H1 (cell line): Measurements from ENCODE around the gene LRCH3. TPM values are rescaled to one million over a fixed set of nuclear protein-coding genes. Genes with fewer than 3 reads are reported as not detected.

Experiments
- CTCF ChIA-PET: fragments of 300-600 bp; sonication (Branson Sonifier 250); formaldehyde crosslinking; loops from one replicate; lab custom pipeline; 2021; ENCODE audit not compliant: partially characterized antibody; lab: Charles Lee
- POLR2A ChIA-PET: fragments of 300-600 bp; sonication (Branson Sonifier 250); formaldehyde crosslinking; loops from one replicate; lab custom pipeline; 2021; ENCODE audit warnings: inconsistent platforms; ENCODE audit not compliant: partially characterized antibody; lab: Charles Lee
- DNase-seq, 2 experiments: peaks; one replicate each; pipeline versions ENCODE4 v3.0.0 to v3.0.0-alpha.2; 2010 to 2022; ENCODE audit warnings: low spot score in 2 of 2, low read depth in 1 of 2, mixed read lengths in 1 of 2
- FAIRE-seq: peaks from 2 replicates; lab custom pipeline; 2011; peaks lifted over from hg19 to GRCh38; lab: Jason Lieb, UNC
- H2AFZ ChIP-seq: 2 replicates; pipeline ENCODE4 v1.8.1; 2012; ENCODE audit warnings: low read length, inconsistent platforms
- H2AK5ac ChIP-seq: 2 replicates; pipeline ENCODE4 v1.6.1; 2013; ENCODE audit warnings: low read depth, low read length
- H2BK120ac ChIP-seq: replicated peaks from 2 replicates; pipeline ENCODE3; 2013; ENCODE audit warnings: low read depth, low read length, inconsistent platforms
- H2BK12ac ChIP-seq: 2 replicates; pipeline ENCODE4 v1.6.1; 2013; ENCODE audit warnings: low read depth, low read length
- H2BK15ac ChIP-seq: 2 replicates; pipeline ENCODE4 v1.6.1; 2013; ENCODE audit warnings: low read length
- H2BK20ac ChIP-seq: 2 replicates; pipeline ENCODE4 v1.6.1; 2013; ENCODE audit warnings: low read length
- H2BK5ac ChIP-seq: 2 replicates; pipeline ENCODE4 v1.6.1; 2013; ENCODE audit warnings: low read depth, low read length
- H3K14ac ChIP-seq: 2 replicates; pipeline ENCODE4 v1.6.1; 2013; ENCODE audit warnings: inconsistent platforms; ENCODE audit not compliant: insufficient read length
- H3K18ac ChIP-seq: 2 replicates; pipeline ENCODE4 v1.6.1; 2013; ENCODE audit warnings: low read length; ENCODE audit errors: extremely low read depth
- H3K23ac ChIP-seq: 2 replicates; pipeline ENCODE4 v1.6.1; 2013; ENCODE audit warnings: inconsistent platforms; ENCODE audit not compliant: insufficient read length
- H3K23me2 ChIP-seq: 2 replicates; pipeline ENCODE4 v1.6.1; 2013; ENCODE audit warnings: low read depth, low read length
- H3K27ac ChIP-seq: 2 replicates; pipeline ENCODE4 v1.6.1; 2011; ENCODE audit warnings: low read depth, low read length, inconsistent platforms
- H3K27me3 ChIP-seq, 4 experiments: replicated peaks in 1 of 4; 1 replicate in 1 of 4; 2 replicates in 3 of 4; pipeline versions ENCODE4 v1.6.1 to v1.8.1; 2011 to 2013; ENCODE audit warnings: low read length in 3 of 4, mild to moderate bottlenecking in 3 of 4, inconsistent platforms in 2 of 4, mixed read lengths in 2 of 4, moderate library complexity in 1 of 4; ENCODE audit not compliant: control insufficient read depth in 3 of 4, insufficient read depth in 3 of 4; ENCODE audit errors: extremely low read depth in 1 of 4
- H3K36me3 ChIP-seq, 4 experiments: 2 replicates each; pipeline versions ENCODE4 v1.6.1 to v1.8.1; 2011 to 2013; ENCODE audit warnings: mild to moderate bottlenecking in 4 of 4, low read length in 3 of 4, moderate library complexity in 2 of 4, control low read depth in 1 of 4, inconsistent platforms in 1 of 4; ENCODE audit not compliant: insufficient read depth in 4 of 4, control insufficient read depth in 2 of 4
- H3K4ac ChIP-seq: replicated peaks from 2 replicates; pipeline ENCODE3; 2013; ENCODE audit warnings: low read length, low read depth, mixed read lengths, inconsistent platforms; ENCODE audit not compliant: insufficient read length
- H3K4me1 ChIP-seq, 4 experiments: replicated peaks in 1 of 4; 1 replicate in 1 of 4; 2 replicates in 3 of 4; pipeline versions ENCODE4 v1.6.1 to v1.8.1; 2011 to 2013; ENCODE audit warnings: low read length in 3 of 4, inconsistent platforms in 2 of 4, mixed read lengths in 1 of 4; ENCODE audit not compliant: insufficient read depth in 4 of 4, control insufficient read depth in 3 of 4
- H3K4me2 ChIP-seq, 2 experiments: 2 replicates each; pipeline versions ENCODE4 v1.6.1 to v1.8.1; 2011 to 2013; ENCODE audit warnings: low read depth in 2 of 2, low read length in 2 of 2, control low read depth in 1 of 2, inconsistent platforms in 1 of 2, mild to moderate bottlenecking in 1 of 2; ENCODE audit not compliant: insufficient read depth in 1 of 2
- H3K4me3 ChIP-seq, 4 experiments: fragments of 200-600, 300-600 bp in 1 of 4; sonication (generic), shearing (Covaris generic), sonication (Bioruptor Twin) in 1 of 4; 2 replicates each; pipeline versions ENCODE4 v1.5.1 to v1.8.1; 2011 to 2016; ENCODE audit warnings: low read length in 4 of 4, low read depth in 3 of 4, control low read depth in 2 of 4, inconsistent platforms in 2 of 4, mild to moderate bottlenecking in 2 of 4, mixed read lengths in 1 of 4, moderate library complexity in 1 of 4; ENCODE audit not compliant: insufficient read depth in 2 of 4; ENCODE audit errors: extremely low read depth in 1 of 4
- H3K56ac ChIP-seq: replicated peaks from 2 replicates; pipeline ENCODE3; 2013; ENCODE audit warnings: low read depth, mild to moderate bottlenecking, mixed read lengths, low read length, inconsistent platforms; ENCODE audit not compliant: insufficient read length
- H3K79me1 ChIP-seq: 2 replicates; pipeline ENCODE4 v1.6.1; 2013; ENCODE audit warnings: low read depth, low read length, control low read depth
- H3K79me2 ChIP-seq, 2 experiments: 2 replicates each; pipeline versions ENCODE4 v1.6.1 to v1.8.1; 2012 to 2013; ENCODE audit warnings: low read length in 2 of 2, mild to moderate bottlenecking in 2 of 2, inconsistent platforms in 1 of 2; ENCODE audit not compliant: insufficient read depth in 2 of 2, control insufficient read depth in 1 of 2
- H3K9ac ChIP-seq, 4 experiments: replicated peaks in 1 of 4; 1 replicate in 1 of 4; 2 replicates in 3 of 4; pipeline versions ENCODE4 v1.6.1 to v1.8.1; 2011 to 2013; ENCODE audit warnings: low read depth in 3 of 4, low read length in 3 of 4, control low read depth in 2 of 4, mild to moderate bottlenecking in 2 of 4, moderate library complexity in 2 of 4, inconsistent platforms in 1 of 4; ENCODE audit errors: extremely low read depth in 1 of 4
- H3K9me3 ChIP-seq, 2 experiments: 2 replicates each; pipeline versions ENCODE4 v1.6.1 to v1.8.1; 2012 to 2013; ENCODE audit warnings: mild to moderate bottlenecking in 2 of 2, moderate library complexity in 2 of 2, control low read depth in 1 of 2, inconsistent platforms in 1 of 2, low read depth in 1 of 2, low read length in 1 of 2, mixed read lengths in 1 of 2; ENCODE audit not compliant: insufficient read depth in 2 of 2
- H4K20me1 ChIP-seq, 2 experiments: replicated peaks in 1 of 2; 2 replicates each; pipeline versions ENCODE3 to v1.8.1; 2011 to 2013; ENCODE audit warnings: inconsistent platforms in 2 of 2, low read length in 2 of 2, mild to moderate bottlenecking in 1 of 2; ENCODE audit not compliant: insufficient read depth in 2 of 2, control insufficient read depth in 1 of 2
- H4K5ac ChIP-seq: 2 replicates; pipeline ENCODE4 v1.6.1; 2013; ENCODE audit warnings: low read length, low read depth, mixed read lengths, inconsistent platforms; ENCODE audit not compliant: insufficient read length
- H4K8ac ChIP-seq: 2 replicates; pipeline ENCODE4 v1.8.0; 2013; ENCODE audit warnings: mild to moderate bottlenecking, moderate library complexity, low read length, inconsistent platforms; ENCODE audit not compliant: insufficient read depth; ENCODE audit errors: extremely low read depth
- H4K91ac ChIP-seq: replicated peaks from 2 replicates; pipeline ENCODE3; 2013; ENCODE audit warnings: low read length, mixed read lengths, inconsistent platforms; ENCODE audit not compliant: insufficient read length
- ASH2L ChIP-seq: fragments of 200-600, 300-600 bp; sonication (generic); IDR thresholded peaks from one replicate; pipeline ENCODE4 v1.7.1; 2017; ENCODE audit warnings: low read length
- CEBPB ChIP-seq: IDR thresholded peaks from 2 replicates; pipeline ENCODE4 v1.6.1; 2012; ENCODE audit warnings: low read depth, low read length
- CHD2 ChIP-seq: IDR thresholded peaks from 2 replicates; pipeline ENCODE4 v1.6.1; 2012; ENCODE audit warnings: low read length, improper control_type of control experiment
- CREB1 ChIP-seq: IDR thresholded peaks from 2 replicates; pipeline ENCODE4 v1.6.1; 2012; ENCODE audit warnings: inconsistent platforms
- E2F6 ChIP-seq: IDR thresholded peaks from 2 replicates; pipeline ENCODE4 v1.6.1; 2012; ENCODE audit warnings: inconsistent platforms
- HDAC6 ChIP-seq: IDR thresholded peaks from one replicate; pipeline ENCODE4 v1.7.1; 2012; ENCODE audit warnings: low read depth, mild to moderate bottlenecking, inconsistent platforms, low read length, moderate library complexity
- JUN ChIP-seq: IDR thresholded peaks from 2 replicates; pipeline ENCODE4 v1.6.1; 2011; ENCODE audit warnings: low read depth, mild to moderate bottlenecking, improper control_type of control experiment, low read length
- JUND ChIP-seq: IDR thresholded peaks from 2 replicates; pipeline ENCODE4 v1.6.1; 2011; ENCODE audit warnings: mild to moderate bottlenecking, improper control_type of control experiment, low read length
- NANOG ChIP-seq: IDR thresholded peaks from 2 replicates; pipeline ENCODE4 v1.6.1; 2011; ENCODE audit warnings: low read length, low read depth, mild to moderate bottlenecking, inconsistent platforms; ENCODE audit not compliant: insufficient read depth, poor library complexity, severe bottlenecking
- RAD21 ChIP-seq, 2 experiments: IDR thresholded peaks in 1 of 2; conservative IDR thresholded peaks in 1 of 2; 2 replicates each; pipeline ENCODE4 v1.6.1; 2011; ENCODE audit warnings: low read depth in 2 of 2, low read length in 2 of 2, improper control_type of control experiment in 1 of 2, inconsistent platforms in 1 of 2, mild to moderate bottlenecking in 1 of 2, moderate library complexity in 1 of 2
- SIN3A ChIP-seq, 2 experiments: IDR thresholded peaks in 1 of 2; conservative IDR thresholded peaks in 1 of 2; 2 replicates each; pipeline ENCODE4 v1.6.1; 2011 to 2012; ENCODE audit warnings: low read length in 2 of 2, improper control_type of control experiment in 1 of 2, low read depth in 1 of 2, mild to moderate bottlenecking in 1 of 2
- SP1 ChIP-seq: IDR thresholded peaks from 2 replicates; pipeline ENCODE4 v1.6.1; 2011; ENCODE audit warnings: low read depth, low read length
- TAF1 ChIP-seq: IDR thresholded peaks from 2 replicates; pipeline ENCODE4 v1.6.1; 2011; ENCODE audit warnings: mild to moderate bottlenecking, low read depth, low read length
- WGBS, 2 experiments: shearing (Covaris generic) in 1 of 2; methylation state at CpG; one replicate each; pipeline versions ENCODE4 v1.1.6 to v1.1.7; 2013 to 2015; ENCODE audit warnings: low lambda C conversion rate in 2 of 2, mixed read lengths in 2 of 2, inconsistent platforms in 1 of 2, low coverage in 1 of 2, missing lambda C conversion rate in 1 of 2; ENCODE audit not compliant: insufficient replicate concordance in 2 of 2, insufficient coverage in 1 of 2, insufficient read length in 1 of 2; ENCODE audit errors: extremely low coverage in 1 of 2, missing lambda C conversion rate in 1 of 2; 5-methylcytosine and 5-hydroxymethylcytosine counted together
- polyA plus RNA-seq, 7 experiments: library from polyadenylated mRNA; depleted of rRNA in 3 of 7; stranded (reverse) in 5 of 7; unstranded in 2 of 7; fragments of >200 nt in 5 of 7; fragments of 200-250 nt in 2 of 7; gene quantifications; 1 replicate in 5 of 7; 2 replicates in 1 of 7; 4 replicates in 1 of 7; pipeline versions ENCODE4 v1.2.1 to v1.2.3, GENCODE V29; 2011 to 2013; ENCODE audit warnings: missing spikeins in 2 of 7, mixed read lengths in 2 of 7
- total RNA-seq: library from RNA; stranded (reverse); fragmentation: NEBNext Ultra II Directional; extraction: Animal tissue kit (Norgen Biotek cat#: 25700); gene quantifications from 2 replicates; pipeline ENCODE4 v1.2.1, GENCODE V29; 2021

LRCH3 gene
- total and polyA plus RNA-seq, 2 of the 8 experiments (the other 6 are each of a cell fraction or from before 2014, with no cell fraction given): 58.4 to 66.0 TPM

- Histone ChIP-seq H3K4me2 (peak overlapping the region; percentile 18 to 23; a peak in 1 of 4 replicates), H3K4ac (no peak overlapping the region), H3K23me2 (no peaks in the 10 kb centered on the region), H2BK15ac (no peak overlapping the region), H3K79me2 (no peaks in the 10 kb centered on the region), H3K56ac (peak overlapping the region; percentile 62), H2BK20ac (peak overlapping the region; percentile 77; the same call in 1 of the 2 replicates), H3K27me3 (no peaks in the 10 kb centered on the region), H3K23ac (no peak overlapping the region), H3K9ac (0 out of 7 replicates have a peak overlapping the region, but pooled peaks of 1 of the 4 experiments have one; percentile 23), H4K8ac (no peak overlapping the region), H2BK120ac (peak overlapping the region; percentile 98), H2AK5ac (peak overlapping the region; percentile 97), H3K18ac (peak overlapping the region; percentile 56; the same call in 1 of the 2 replicates), H2AFZ (no peak overlapping the region), H4K20me1 (no peaks in the 10 kb centered on the region), H4K91ac (peak overlapping the region; percentile 59), H3K9me3 (no peaks in the 10 kb centered on the region), H4K5ac (peak overlapping the region; percentile 37), H3K27ac (peak overlapping the region; percentile 75), H3K4me3 (peak overlapping the region in 1 of 4 experiments; percentile 19; a peak in 1 of 8 replicates), H3K79me1 (no peaks in the 10 kb centered on the region), H3K4me1 (peaks cover 6 to 24% (median 19%) of the 10 kb centered on the region in 4 experiments), H3K14ac (no peak overlapping the region), H3K36me3 (peaks cover 0 to 32% (median 7%) of the 10 kb centered on the region in 4 experiments; a peak in 3 of 8 replicates), H2BK12ac (peak overlapping the region; percentile 84; the same call in 1 of the 2 replicates), H2BK5ac (peak overlapping the region; percentile 75)
- 73% methylated on average over 9 of the region's 9 CpGs; no CpG with 5 or more reads in 1 of the 2 experiments for WGBS, 2 experiments
- CTCF ChIA-PET: no interaction called here
- FAIRE-seq (no peak), DNase-seq (no peak)
- POLR2A ChIA-PET: interaction anchor here (0.8 to 3.7 kb wide), 9 partner anchors 9 to 127 kb away, joined by 3 to 13 read pairs (median 3); partner anchors contain the start of gene LRCH3
- no peak for TF ChIP-seq E2F6
- no peak for TF ChIP-seq JUN
- no peak for TF ChIP-seq CEBPB
- no peak for TF ChIP-seq JUND
- TF ChIP-seq HDAC6: no peak
- no peak for TF ChIP-seq TAF1
- TF ChIP-seq SIN3A (conservative IDR thresholded peaks at IDR 0.05 in 1 of 2, IDR thresholded peaks at IDR 0.05 in 1 of 2; ENCODE audit: low read depth in 1 of 2, low read length in 2 of 2): no peak
- no peak for TF ChIP-seq SP1
- TF ChIP-seq CHD2: no peak
- no peak for TF ChIP-seq NANOG
- TF ChIP-seq ASH2L: no peak
- no peak for TF ChIP-seq RAD21 (IDR thresholded peaks at IDR 0.05 in 1 of 2, conservative IDR thresholded peaks at IDR 0.05 in 1 of 2; ENCODE audit: low read depth in 2 of 2, low read length in 2 of 2)
- TF ChIP-seq CREB1: no peak
Observed at GRCh38 chr3:197855571-197855970, 64.5 kb downstream of the LRCH3 start.
